WTC11 (cell line): ENCODE data around the gene GATB. TPM values are rescaled to one million over a fixed set of nuclear protein-coding genes. Genes with fewer than 3 reads are reported as not detected.

Experiments
- ATAC-seq: fragments of 200-7000 bp; cut with Tn5 transposase; 2 replicates; pipeline ENCODE4 v1.10.0; 2021; ENCODE audit warnings: mild to moderate bottlenecking, moderate library complexity
- CTCF ChIA-PET: fragments of 300-600 bp; sonication (Branson Sonifier 250); formaldehyde crosslinking; loops from one replicate; lab custom pipeline; 2021; ENCODE audit warnings: antibody characterized with exemption; lab: Charles Lee
- POLR2A ChIA-PET: fragments of 350-600 bp; sonication (Branson Sonifier 250); formaldehyde crosslinking; loops from one replicate; lab custom pipeline; 2021; ENCODE audit warnings: antibody characterized with exemption; lab: Charles Lee
- DNase-seq: peaks from one replicate; pipeline ENCODE4 v3.0.0; 2021; ENCODE audit warnings: low spot score
- H3K27ac Mint-ChIP-seq: 2 replicates; pipeline ENCODE4 v1.8.0; 2021; ENCODE audit warnings: mixed read lengths
- H3K27me3 Mint-ChIP-seq: 2 replicates; pipeline ENCODE4 v1.8.0; 2021; ENCODE audit warnings: low read depth, mild to moderate bottlenecking, moderate library complexity, mixed read lengths
- H3K36me3 Mint-ChIP-seq: 2 replicates; pipeline ENCODE4 v1.8.0; 2021; ENCODE audit warnings: mixed read lengths
- H3K4me1 Mint-ChIP-seq: 2 replicates; pipeline ENCODE4 v1.8.0; 2022; ENCODE audit warnings: mixed read lengths
- H3K4me3 Mint-ChIP-seq: 2 replicates; pipeline ENCODE4 v1.8.0; 2021; ENCODE audit warnings: mild to moderate bottlenecking, moderate library complexity, mixed read lengths
- H3K9me3 Mint-ChIP-seq: 2 replicates; pipeline ENCODE4 v1.8.0; 2021; ENCODE audit warnings: mixed read lengths
- ELF4 ChIP-seq: sonication (generic); formaldehyde crosslinking; IDR thresholded peaks from 2 replicates; pipeline ENCODE4 v1.8.1; 2022; ENCODE audit warnings: low read depth, mild to moderate bottlenecking, moderate library complexity, missing genetic modification reagents
- EMX1 ChIP-seq: fragments of 250-450 bp; sonication (Bioruptor Pico); IDR thresholded peaks from 2 replicates; pipeline ENCODE4 v1.8.0; 2021; ENCODE audit warnings: mild to moderate bottlenecking
- FOXP1 ChIP-seq: sonication (generic); formaldehyde crosslinking; IDR thresholded peaks from 2 replicates; pipeline ENCODE4 v1.8.0; 2022; ENCODE audit warnings: missing genetic modification reagents, mild to moderate bottlenecking, moderate library complexity, borderline replicate concordance
- GRHL2 ChIP-seq: fragments of 250-450 bp; sonication (Bioruptor Pico); IDR thresholded peaks from 2 replicates; pipeline ENCODE4 v1.8.0; 2022; ENCODE audit warnings: mild to moderate bottlenecking, moderate library complexity; ENCODE audit not compliant: insufficient replicate concordance, severe bottlenecking
- GTF2I ChIP-seq: fragments of 250-450 bp; sonication (Bioruptor Pico); conservative IDR thresholded peaks from 2 replicates; pipeline ENCODE4 v1.4.0; 2021; ENCODE audit warnings: mild to moderate bottlenecking
- HMGA2 ChIP-seq: fragments of 250-450 bp; sonication (Bioruptor Pico); IDR thresholded peaks from 2 replicates; pipeline ENCODE4 v1.4.0; 2021; ENCODE audit warnings: mild to moderate bottlenecking, moderate library complexity
- OVOL2 ChIP-seq: fragments of 250-450 bp; sonication (Bioruptor Pico); IDR thresholded peaks from 2 replicates; pipeline ENCODE4 v1.9.0; 2021; ENCODE audit warnings: mild to moderate bottlenecking, borderline replicate concordance
- RELA ChIP-seq: sonication (generic); formaldehyde crosslinking; IDR thresholded peaks from 2 replicates; pipeline ENCODE4 v1.8.1; 2022; ENCODE audit warnings: missing genetic modification reagents, mild to moderate bottlenecking, borderline replicate concordance
- RORB ChIP-seq: fragments of 250-450 bp; sonication (Bioruptor Pico); IDR thresholded peaks from 2 replicates; pipeline ENCODE4 v1.9.0; 2021; ENCODE audit warnings: mild to moderate bottlenecking
- SMAD3 ChIP-seq: sonication (generic); formaldehyde crosslinking; IDR thresholded peaks from 2 replicates; pipeline ENCODE4 v1.8.0; 2022; ENCODE audit warnings: missing genetic modification reagents, mild to moderate bottlenecking, borderline replicate concordance
- SOX15 ChIP-seq: fragments of 250-450 bp; sonication (Bioruptor Pico); IDR thresholded peaks from 2 replicates; pipeline ENCODE4 v1.9.0; 2021; ENCODE audit warnings: mild to moderate bottlenecking
- SP1 ChIP-seq: sonication (generic); formaldehyde crosslinking; conservative IDR thresholded peaks from 2 replicates; pipeline ENCODE4 v1.8.1; 2022; ENCODE audit warnings: missing genetic modification reagents
- ZNF121 ChIP-seq: sonication (generic); formaldehyde crosslinking; IDR thresholded peaks from 2 replicates; pipeline ENCODE4 v1.8.0; 2023; ENCODE audit warnings: missing genetic modification reagents
- ZNF219 ChIP-seq: sonication (generic); formaldehyde crosslinking; IDR thresholded peaks from 2 replicates; pipeline ENCODE4 v1.8.0; 2023; ENCODE audit warnings: missing genetic modification reagents, mild to moderate bottlenecking, borderline replicate concordance
- ZNF416 ChIP-seq: fragments of 250-450 bp; sonication (Bioruptor Pico); IDR thresholded peaks from 2 replicates; pipeline ENCODE4 v1.9.0; 2021; ENCODE audit warnings: mild to moderate bottlenecking, inconsistent platforms
- total RNA-seq: library from RNA; stranded (reverse); gene quantifications from 3 replicates; pipeline ENCODE4 v1.2.3, GENCODE V29; 2021
- TF ChIP-seq, protein P1 (sequence below): fragments of 250-450 bp; sonication (Bioruptor Pico); IDR thresholded peaks from 2 replicates; pipeline ENCODE4 v1.9.0; 2021; ENCODE audit warnings: mild to moderate bottlenecking
- TF ChIP-seq, protein P2 (sequence below): sonication (generic); formaldehyde crosslinking; IDR thresholded peaks from 2 replicates; pipeline ENCODE4 v1.8.1; 2023; ENCODE audit warnings: mild to moderate bottlenecking, missing genetic modification reagents, moderate library complexity
- TF ChIP-seq, protein P3 (sequence below): sonication (generic); formaldehyde crosslinking; IDR thresholded peaks from 2 replicates; pipeline ENCODE4 v1.8.1; 2022; ENCODE audit warnings: low read depth, mild to moderate bottlenecking, moderate library complexity, missing genetic modification reagents, borderline replicate concordance
- TF ChIP-seq, protein P4 (sequence below): sonication (generic); formaldehyde crosslinking; IDR thresholded peaks from 2 replicates; pipeline ENCODE4 v1.8.1; 2022; ENCODE audit warnings: mild to moderate bottlenecking, moderate library complexity, missing genetic modification reagents
- TF ChIP-seq, protein P5 (sequence below): sonication (generic); formaldehyde crosslinking; IDR thresholded peaks from 2 replicates; pipeline ENCODE4 v1.8.1; 2023; ENCODE audit warnings: mild to moderate bottlenecking, missing genetic modification reagents

The GATB gene
- total RNA-seq, 1 experiment from 2014 or later: 22.7 TPM

DNA sequence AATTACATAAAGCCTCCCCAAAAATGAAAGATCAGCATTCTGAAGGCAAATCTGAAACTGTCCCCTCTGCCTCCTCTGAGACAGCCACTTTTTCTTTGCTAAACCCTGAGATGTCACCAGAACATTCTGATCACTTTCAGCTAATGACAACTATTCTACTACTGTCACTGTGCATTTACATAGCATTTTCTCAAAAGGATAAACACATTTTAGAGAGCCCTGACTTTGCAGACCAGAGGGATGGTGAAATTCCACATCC, 72.1 kb downstream of the GATB start:
- ChIA-PET POLR2A (no interaction called here), CTCF (no interaction called here)
- Mint-ChIP-seq H3K4me1 (peaks cover 20% of the 10 kb centered on the region), H3K36me3 (no peaks in the 10 kb centered on the region), H3K9me3 (no peaks in the 10 kb centered on the region), H3K4me3 (no peak overlapping the region), H3K27ac (no peak overlapping the region; the same call in 1 of the 2 replicates), H3K27me3 (no peaks in the 10 kb centered on the region)
- ATAC-seq (no peak), DNase-seq (no peak)
- TF ChIP-seq OVOL2: no peak
- TF ChIP-seq RELA (CRISPR knock-in tag): no peak
- TF ChIP-seq ZNF219 (CRISPR knock-in tag): no peak
- no peak for TF ChIP-seq EMX1 (CRISPR knock-in tag)
- TF ChIP-seq, protein P1, sequence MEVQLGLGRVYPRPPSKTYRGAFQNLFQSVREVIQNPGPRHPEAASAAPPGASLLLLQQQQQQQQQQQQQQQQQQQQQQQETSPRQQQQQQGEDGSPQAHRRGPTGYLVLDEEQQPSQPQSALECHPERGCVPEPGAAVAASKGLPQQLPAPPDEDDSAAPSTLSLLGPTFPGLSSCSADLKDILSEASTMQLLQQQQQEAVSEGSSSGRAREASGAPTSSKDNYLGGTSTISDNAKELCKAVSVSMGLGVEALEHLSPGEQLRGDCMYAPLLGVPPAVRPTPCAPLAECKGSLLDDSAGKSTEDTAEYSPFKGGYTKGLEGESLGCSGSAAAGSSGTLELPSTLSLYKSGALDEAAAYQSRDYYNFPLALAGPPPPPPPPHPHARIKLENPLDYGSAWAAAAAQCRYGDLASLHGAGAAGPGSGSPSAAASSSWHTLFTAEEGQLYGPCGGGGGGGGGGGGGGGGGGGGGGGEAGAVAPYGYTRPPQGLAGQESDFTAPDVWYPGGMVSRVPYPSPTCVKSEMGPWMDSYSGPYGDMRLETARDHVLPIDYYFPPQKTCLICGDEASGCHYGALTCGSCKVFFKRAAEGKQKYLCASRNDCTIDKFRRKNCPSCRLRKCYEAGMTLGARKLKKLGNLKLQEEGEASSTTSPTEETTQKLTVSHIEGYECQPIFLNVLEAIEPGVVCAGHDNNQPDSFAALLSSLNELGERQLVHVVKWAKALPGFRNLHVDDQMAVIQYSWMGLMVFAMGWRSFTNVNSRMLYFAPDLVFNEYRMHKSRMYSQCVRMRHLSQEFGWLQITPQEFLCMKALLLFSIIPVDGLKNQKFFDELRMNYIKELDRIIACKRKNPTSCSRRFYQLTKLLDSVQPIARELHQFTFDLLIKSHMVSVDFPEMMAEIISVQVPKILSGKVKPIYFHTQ (CRISPR knock-in tag): no peak
- TF ChIP-seq, protein P2, sequence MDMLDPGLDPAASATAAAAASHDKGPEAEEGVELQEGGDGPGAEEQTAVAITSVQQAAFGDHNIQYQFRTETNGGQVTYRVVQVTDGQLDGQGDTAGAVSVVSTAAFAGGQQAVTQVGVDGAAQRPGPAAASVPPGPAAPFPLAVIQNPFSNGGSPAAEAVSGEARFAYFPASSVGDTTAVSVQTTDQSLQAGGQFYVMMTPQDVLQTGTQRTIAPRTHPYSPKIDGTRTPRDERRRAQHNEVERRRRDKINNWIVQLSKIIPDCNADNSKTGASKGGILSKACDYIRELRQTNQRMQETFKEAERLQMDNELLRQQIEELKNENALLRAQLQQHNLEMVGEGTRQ (CRISPR knock-in tag): no peak
- TF ChIP-seq GRHL2 (CRISPR knock-in tag): no peak
- no peak for TF ChIP-seq ZNF121
- TF ChIP-seq SMAD3 (CRISPR knock-in tag): no peak
- TF ChIP-seq, protein P3, sequence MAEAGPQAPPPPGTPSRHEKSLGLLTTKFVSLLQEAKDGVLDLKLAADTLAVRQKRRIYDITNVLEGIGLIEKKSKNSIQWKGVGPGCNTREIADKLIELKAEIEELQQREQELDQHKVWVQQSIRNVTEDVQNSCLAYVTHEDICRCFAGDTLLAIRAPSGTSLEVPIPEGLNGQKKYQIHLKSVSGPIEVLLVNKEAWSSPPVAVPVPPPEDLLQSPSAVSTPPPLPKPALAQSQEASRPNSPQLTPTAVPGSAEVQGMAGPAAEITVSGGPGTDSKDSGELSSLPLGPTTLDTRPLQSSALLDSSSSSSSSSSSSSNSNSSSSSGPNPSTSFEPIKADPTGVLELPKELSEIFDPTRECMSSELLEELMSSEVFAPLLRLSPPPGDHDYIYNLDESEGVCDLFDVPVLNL (CRISPR knock-in tag): no peak
- no peak for TF ChIP-seq GTF2I (CRISPR knock-in tag)

DNA sequence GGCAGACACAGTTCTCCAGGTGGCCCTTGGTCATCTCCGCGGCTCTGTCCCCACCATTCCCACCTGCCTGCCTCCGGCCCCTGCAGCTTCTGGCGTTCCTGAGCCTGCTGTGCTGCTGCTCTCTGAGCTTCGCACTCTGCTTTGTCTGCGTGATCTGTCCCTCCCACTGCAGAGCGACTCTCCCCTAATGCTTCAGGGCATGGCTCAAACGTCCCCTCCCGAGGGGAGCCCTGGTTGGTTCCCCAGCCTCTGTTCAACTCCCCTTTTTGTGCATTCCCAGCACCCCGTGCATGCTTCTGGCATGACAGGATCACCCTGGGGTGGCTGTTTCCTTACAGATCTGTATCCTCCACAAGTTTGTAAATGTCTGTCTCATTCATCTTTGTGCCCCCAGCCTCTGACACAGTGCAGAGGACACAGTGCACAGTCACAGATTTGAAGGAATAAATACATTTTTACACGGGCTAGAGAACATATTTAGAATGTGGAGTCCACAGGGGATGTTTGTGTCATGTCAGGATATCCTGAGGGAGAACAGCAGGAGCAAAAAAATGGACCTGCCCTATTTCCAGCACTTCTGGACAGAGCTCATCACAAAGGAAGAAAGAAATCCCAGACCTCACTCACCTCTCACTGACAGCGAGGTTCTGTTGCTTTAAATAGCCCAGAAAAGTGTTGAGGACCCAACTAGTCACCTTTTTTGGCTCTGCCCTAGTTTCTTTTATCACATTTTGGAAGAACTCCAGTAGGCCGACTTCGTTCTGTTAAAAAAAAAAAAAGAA, 72.6 kb downstream of the GATB start:
- H3K27ac Mint-ChIP-seq: peak overlapping the region; percentile 39

DNA sequence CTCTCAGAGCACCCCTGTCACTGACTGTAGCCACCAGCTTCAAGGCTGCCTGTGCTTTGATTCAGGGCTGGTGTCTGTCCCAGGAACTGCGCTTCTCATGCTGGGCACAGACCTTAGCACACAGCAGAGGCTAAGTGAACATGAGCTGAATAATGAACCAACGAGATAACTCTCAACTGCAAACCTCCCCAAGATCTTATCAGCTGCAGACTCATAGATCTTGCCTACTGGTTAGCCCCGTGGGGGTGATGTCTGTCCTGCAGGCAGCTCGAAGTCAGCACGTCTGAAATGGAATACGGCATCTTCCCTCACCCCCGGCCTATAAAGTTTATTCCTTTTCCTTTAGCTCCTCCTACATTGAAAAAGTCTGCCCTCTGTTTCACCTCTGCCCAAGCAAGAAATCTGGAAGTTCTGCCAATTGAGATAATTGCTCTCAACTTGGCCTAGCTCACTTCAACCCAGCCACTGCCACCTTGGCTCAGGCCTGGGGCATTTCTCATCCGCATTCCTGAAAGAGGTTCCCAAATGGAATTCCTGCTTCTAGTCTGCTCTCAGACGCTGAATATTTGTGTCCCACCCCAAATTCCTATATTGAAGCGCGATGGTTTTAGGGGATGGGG, 73.7 kb downstream of the GATB start:
- Mint-ChIP-seq H3K4me1 (peaks cover 20% of the 10 kb centered on the region), H3K27me3 (no peaks in the 10 kb centered on the region), H3K27ac (no peak overlapping the region), H3K36me3 (peaks cover 5% of the 10 kb centered on the region; the same call in 1 of the 2 replicates), H3K9me3 (no peaks in the 10 kb centered on the region), H3K4me3 (no peak overlapping the region)
- DNase-seq (no peak), ATAC-seq (no peak)
- ChIA-PET CTCF (interaction anchor here (1.5 kb wide), 1 partner anchor 362 kb away, joined by 3 read pairs; the partner anchor contains the start of gene SH3D19), POLR2A (no interaction called here)
- TF ChIP-seq SOX15 (CRISPR knock-in tag) (no peak), ELF4 (CRISPR knock-in tag) (no peak), SP1 (no peak), ZNF416 (no peak), HMGA2 (CRISPR knock-in tag) (no peak)
- TF ChIP-seq, protein P2 (CRISPR knock-in tag): no peak
- TF ChIP-seq, protein P4, sequence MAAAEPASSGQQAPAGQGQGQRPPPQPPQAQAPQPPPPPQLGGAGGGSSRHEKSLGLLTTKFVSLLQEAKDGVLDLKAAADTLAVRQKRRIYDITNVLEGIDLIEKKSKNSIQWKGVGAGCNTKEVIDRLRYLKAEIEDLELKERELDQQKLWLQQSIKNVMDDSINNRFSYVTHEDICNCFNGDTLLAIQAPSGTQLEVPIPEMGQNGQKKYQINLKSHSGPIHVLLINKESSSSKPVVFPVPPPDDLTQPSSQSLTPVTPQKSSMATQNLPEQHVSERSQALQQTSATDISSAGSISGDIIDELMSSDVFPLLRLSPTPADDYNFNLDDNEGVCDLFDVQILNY (CRISPR knock-in tag): no peak
- TF ChIP-seq, protein P5, sequence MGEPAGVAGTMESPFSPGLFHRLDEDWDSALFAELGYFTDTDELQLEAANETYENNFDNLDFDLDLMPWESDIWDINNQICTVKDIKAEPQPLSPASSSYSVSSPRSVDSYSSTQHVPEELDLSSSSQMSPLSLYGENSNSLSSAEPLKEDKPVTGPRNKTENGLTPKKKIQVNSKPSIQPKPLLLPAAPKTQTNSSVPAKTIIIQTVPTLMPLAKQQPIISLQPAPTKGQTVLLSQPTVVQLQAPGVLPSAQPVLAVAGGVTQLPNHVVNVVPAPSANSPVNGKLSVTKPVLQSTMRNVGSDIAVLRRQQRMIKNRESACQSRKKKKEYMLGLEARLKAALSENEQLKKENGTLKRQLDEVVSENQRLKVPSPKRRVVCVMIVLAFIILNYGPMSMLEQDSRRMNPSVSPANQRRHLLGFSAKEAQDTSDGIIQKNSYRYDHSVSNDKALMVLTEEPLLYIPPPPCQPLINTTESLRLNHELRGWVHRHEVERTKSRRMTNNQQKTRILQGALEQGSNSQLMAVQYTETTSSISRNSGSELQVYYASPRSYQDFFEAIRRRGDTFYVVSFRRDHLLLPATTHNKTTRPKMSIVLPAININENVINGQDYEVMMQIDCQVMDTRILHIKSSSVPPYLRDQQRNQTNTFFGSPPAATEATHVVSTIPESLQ (CRISPR knock-in tag): no peak

More for the DNA sequence above, 72.6 kb downstream of the GATB start:
- TF ChIP-seq FOXP1 (CRISPR knock-in tag): no peak
- TF ChIP-seq, protein P2 (CRISPR knock-in tag): no peak
- TF ChIP-seq SMAD3 (CRISPR knock-in tag): no peak
- TF ChIP-seq RORB (CRISPR knock-in tag): no peak
- DNase-seq (peak; percentile 29), ATAC-seq (peak; percentile 76)
- CTCF ChIA-PET: interaction anchor here (1.5 kb wide), 1 partner anchor 363 kb away, joined by 3 read pairs; the partner anchor contains the start of gene SH3D19
- H3K27me3 Mint-ChIP-seq: no peaks in the 10 kb centered on the region
- no peaks in the 10 kb centered on the region for H3K9me3 Mint-ChIP-seq
- H3K36me3 Mint-ChIP-seq: peaks cover 2% of the 10 kb centered on the region; the same call in 1 of the 2 replicates
- POLR2A ChIA-PET: no interaction called here
- H3K4me3 Mint-ChIP-seq: no peak overlapping the region
- H3K4me1 Mint-ChIP-seq: peaks cover 20% of the 10 kb centered on the region
